Choroid plexus epithelial cell (primary cell): Measurements from ENCODE around the gene INPP5A.
A peak's percentile ranks its signal among the peaks of the same experiment; 100 is the strongest.
"Not testable (repeated sequence)": the region's sequence is repeated elsewhere in the genome, so short reads cannot be mapped to it uniquely, and the experiment has no call there.

Experiments
- DNase-seq: peaks from one replicate; pipeline ENCODE4 v3.0.0-alpha.2; 2010; ENCODE audit warnings: low read depth
- H3K4me3 ChIP-seq: 2 replicates; pipeline ENCODE4 v1.5.1; 2011; ENCODE audit warnings: low read depth, mild to moderate bottlenecking, control low read depth, low read length, moderate library complexity
- CTCF ChIP-seq: conservative IDR thresholded peaks from 2 replicates; pipeline ENCODE4 v1.5.1; 2011; ENCODE audit warnings: low read depth, mild to moderate bottlenecking, control low read depth, inconsistent platforms, low read length, moderate library complexity

The INPP5A gene

GRCh38 chr10:132537684-132538001 is at the start of gene INPP5A:
Gene INPP5A, plus strand, starts transcription at chr10:132537787. Its CDS starts 310 bp downstream, at chr10:132538097.
- TF ChIP-seq CTCF: no peak
- DNase-seq: no peak
- H3K4me3 ChIP-seq: peak within 1 kb of the TSS; percentile 68

DNA sequence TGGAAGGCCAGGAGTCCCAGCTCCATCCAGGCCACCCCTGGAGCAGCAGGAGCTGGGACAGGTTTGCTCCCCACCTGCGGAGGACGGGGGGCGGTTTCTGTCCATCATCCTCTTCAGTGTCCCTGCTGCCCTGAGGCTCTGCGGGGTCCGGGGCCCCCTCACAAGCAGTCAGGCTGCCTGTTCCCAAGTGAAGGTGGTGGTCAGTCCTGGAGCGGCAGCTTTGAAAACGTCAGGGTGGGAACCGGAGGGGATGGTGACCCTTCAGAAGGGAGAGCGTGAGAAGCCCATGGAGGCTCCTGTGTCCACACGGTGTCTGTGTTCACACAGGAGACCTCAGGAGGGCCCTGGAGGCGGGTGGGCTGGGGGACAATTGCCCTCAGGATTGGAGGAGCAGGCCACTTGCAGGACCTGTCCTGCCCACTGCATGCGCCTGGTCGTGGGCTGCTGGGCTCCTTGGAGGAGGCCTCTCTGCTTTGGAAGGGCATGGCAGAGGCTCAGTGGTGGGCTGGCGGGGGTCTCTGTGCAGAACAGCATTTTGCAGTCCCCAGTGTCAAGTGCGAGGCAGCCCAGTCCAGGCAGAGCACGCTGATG is 49.3 kb upstream of the INPP5A start:
- no peak for DNase-seq
- H3K4me3 ChIP-seq: no peak overlapping the region
- no peak for TF ChIP-seq CTCF

DNA sequence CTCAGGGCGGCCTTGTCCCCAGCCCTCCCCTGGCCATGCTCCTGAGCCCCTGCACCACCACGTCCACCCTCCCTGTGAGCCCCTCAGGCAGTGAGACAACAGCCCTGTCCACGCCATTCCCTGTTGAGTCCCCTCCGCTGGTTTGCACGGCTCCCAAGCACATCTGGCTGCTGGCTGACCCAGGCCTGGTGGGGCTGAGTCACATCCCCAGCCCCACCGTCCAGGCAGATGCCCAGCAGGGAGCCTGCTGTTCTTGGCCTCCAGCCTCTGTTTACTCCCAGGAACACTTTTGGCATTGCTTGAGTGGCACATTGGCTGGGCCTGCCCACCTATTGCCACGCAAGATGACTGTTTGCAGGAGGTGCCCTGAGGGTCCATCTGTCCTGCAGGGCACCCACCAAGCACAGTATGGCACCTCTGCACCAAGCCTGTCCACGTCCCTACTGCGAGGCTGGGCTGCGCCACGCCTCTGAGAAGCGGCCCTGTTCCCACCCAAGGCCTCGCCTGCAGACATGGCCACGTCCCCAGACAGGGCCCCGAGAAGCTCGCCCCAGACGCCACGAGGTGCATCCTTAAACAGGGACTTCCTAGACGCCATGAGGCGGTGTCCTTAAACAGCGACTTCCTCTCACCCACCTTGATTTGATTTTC is 48.4 kb upstream of the INPP5A start:
- no peak overlapping the region for H3K4me3 ChIP-seq
- DNase-seq: peak; percentile 80
- TF ChIP-seq CTCF: no peak

GRCh38 chr10:132489704-132490534 is 47.7 kb upstream of the INPP5A start:
- no peak for DNase-seq
- no peak for TF ChIP-seq CTCF

DNA sequence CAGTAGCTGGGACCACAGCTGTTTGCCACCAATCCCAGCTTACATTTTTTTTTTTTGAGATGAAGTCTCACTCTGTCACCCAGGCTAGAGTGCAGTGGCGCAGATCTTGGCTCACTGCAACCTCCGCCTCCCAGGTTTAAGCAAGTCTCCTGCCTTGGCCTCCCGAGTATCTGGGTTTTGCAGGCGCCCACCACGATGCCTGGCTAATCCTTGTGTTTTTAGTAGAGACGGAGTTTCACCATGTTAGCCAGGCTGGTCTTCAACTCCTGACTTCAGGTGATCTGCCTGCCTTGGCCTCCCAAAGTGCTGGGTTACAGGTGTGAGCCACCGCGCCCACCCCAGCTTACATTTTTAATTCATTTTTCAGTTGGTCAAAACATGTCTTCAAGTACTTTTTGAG is 46.1 kb upstream of the INPP5A start:
- not testable (repeated sequence) for DNase-seq, H3K4me3 ChIP-seq

More at GRCh38 chr10:132489704-132490534, 47.7 kb upstream of the INPP5A start:
- H3K4me3 ChIP-seq: no peak overlapping the region

DNA sequence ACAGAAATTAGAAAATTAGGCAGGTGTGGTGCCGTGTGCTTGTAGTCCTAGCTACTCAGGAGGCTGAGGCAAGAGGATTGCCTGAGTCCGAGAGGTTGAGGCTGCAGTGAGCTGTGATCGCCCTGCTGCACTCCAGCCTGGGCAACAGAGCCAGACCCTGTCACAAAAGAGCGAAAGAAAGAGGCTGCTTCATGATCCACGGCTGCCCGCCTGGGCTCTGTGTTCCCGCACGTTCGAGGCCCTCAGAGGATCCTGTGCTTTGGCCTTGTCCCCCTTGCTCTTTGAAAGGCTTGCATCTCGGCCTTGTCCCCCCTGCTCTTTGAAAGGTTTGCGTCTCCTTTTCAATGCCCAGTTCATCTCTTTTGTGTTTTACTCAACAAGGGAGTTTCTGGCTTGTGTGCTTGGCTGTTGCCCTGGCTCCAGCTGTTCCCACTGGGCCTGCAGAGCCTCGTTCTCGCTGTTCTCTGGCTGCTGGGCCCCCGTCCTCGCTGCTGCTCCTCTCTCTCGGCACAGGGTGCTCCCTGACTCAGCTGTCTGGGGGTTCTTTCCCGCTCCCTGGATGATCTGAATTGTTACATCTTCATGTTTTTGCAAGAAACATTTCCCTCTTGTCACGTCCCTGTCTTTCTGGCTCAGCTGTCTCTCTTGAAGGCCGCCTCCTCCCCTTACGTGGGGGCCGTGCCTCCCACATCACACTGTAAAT is 45.1 kb upstream of the INPP5A start:
- peak; percentile 26 for DNase-seq
- H3K4me3 ChIP-seq: no peak overlapping the region
- TF ChIP-seq CTCF: no peak

DNA sequence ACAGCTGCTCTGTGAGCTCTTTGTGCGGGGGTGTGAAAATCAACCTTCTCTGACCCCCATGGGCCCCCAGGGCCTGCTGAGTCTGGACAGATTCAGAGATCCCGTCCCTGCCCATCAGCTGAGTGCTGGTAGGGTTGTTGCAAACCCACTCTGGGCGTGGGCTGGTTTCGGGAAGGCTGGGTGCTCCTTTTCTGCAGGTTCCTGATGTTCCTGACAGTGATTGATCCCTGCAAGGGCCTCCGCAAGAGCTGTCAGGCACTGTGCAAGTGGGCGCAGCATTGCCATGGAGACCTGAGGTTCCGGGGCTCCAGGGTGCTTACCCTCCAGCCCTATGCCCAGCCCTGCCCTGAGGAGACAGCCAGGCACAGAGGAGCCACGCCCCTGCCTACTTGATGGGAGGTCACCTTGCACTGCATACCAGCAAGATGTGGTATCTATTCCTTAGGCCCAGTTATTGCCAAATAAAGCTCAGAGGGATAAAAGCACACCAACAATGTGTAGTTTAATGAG is 44.3 kb upstream of the INPP5A start:
- no peak for DNase-seq
- no peak overlapping the region for H3K4me3 ChIP-seq
- TF ChIP-seq CTCF: no peak
